Adipocyte (in vitro differentiated cells): ENCODE data around the gene TIAM1.

Experiments used
- DNase-seq: peaks from one replicate; pipeline ENCODE4 v3.0.0-alpha.2; 2015; ENCODE audit warnings: low read depth
- H3K27me3 ChIP-seq: replicated peaks from 2 replicates; pipeline ENCODE4 v1.7.0; 2013; ENCODE audit warnings: mild to moderate bottlenecking, low read length, moderate library complexity; ENCODE audit not compliant: control insufficient read depth, insufficient read depth
- H3K36me3 ChIP-seq: 2 replicates; pipeline ENCODE4 v1.7.0; 2013; ENCODE audit warnings: low read length, mild to moderate bottlenecking, moderate library complexity; ENCODE audit not compliant: control insufficient read depth, insufficient read depth, severe bottlenecking
- H3K4me1 ChIP-seq: 2 replicates; pipeline ENCODE4 v1.7.0; 2013; ENCODE audit warnings: mild to moderate bottlenecking, low read length, moderate library complexity; ENCODE audit not compliant: control insufficient read depth, insufficient read depth
- H3K4me3 ChIP-seq: 2 replicates; pipeline ENCODE4 v1.7.0; 2013; ENCODE audit warnings: mild to moderate bottlenecking, low read length, moderate library complexity
- H3K9ac ChIP-seq: 2 replicates; pipeline ENCODE4 v1.7.0; 2013; ENCODE audit warnings: mild to moderate bottlenecking, low read length, moderate library complexity
- H3K9me3 ChIP-seq: 2 replicates; pipeline ENCODE4 v1.7.0; 2013; ENCODE audit warnings: mild to moderate bottlenecking, low read length, moderate library complexity; ENCODE audit not compliant: control insufficient read depth

TIAM1 gene

DNA sequence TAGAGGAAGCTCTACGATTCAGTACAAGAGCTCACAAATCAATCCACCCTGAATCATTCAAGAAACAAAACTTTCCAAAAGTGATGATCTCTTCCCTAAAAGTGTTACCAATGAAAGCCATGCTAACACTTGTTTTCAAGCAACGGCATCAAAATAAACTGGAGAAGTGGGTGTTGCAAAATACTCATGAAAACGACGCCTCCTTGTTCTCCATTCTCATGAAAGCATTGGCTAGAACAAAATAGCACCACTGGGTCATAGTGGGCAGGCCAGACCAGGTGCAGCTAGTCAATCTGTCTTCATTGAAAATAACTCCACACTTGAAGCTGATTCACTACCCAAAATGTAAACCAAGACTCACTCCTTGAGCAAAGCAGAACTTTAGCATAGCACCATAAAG, 4.3 kb downstream of the TIAM1 start:
- DNase-seq, result no peak
- H3K36me3 ChIP-seq, result no peaks in the 10 kb centered on the region
- no peaks in the 10 kb centered on the region for H3K27me3 ChIP-seq
- H3K4me1 ChIP-seq, result peaks cover 25% of the 10 kb centered on the region
- H3K9ac ChIP-seq, result no peak overlapping the region
- H3K4me3 ChIP-seq, result no peak overlapping the region
- no peaks in the 10 kb centered on the region for H3K9me3 ChIP-seq

GRCh38 chr21:31338908-31339368, 5.1 kb downstream of the TIAM1 start:
- H3K36me3 ChIP-seq, result no peaks in the 10 kb centered on the region
- no peaks in the 10 kb centered on the region for H3K9me3 ChIP-seq
- DNase-seq, result no peak
- peaks cover 20% of the 10 kb centered on the region for H3K4me1 ChIP-seq
- H3K4me3 ChIP-seq, result no peak overlapping the region
- no peaks in the 10 kb centered on the region for H3K27me3 ChIP-seq
- no peak overlapping the region for H3K9ac ChIP-seq

GRCh38 chr21:31337996-31338907, 5.8 kb downstream of the TIAM1 start:
- no peak for DNase-seq
- no peaks in the 10 kb centered on the region for H3K27me3 ChIP-seq

DNA sequence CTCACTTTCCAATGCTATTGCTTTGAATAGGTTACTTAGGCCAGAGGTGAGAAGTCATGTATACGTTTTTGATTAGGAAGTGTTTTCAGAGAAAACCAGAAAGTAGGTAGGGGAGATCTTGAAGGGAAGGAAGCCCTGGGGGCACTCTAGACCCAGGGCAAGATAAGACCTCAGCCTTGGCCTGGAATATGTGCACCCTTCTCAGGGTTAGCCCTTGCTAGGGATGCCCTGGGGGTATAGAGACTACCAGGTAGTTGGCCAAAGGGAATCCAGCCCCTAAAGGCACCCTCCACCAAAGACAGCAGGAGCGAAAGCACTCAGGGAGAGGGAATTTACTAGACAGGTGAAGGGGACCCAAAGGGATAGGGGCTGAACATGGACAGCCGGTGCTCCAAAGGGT, 7.0 kb downstream of the TIAM1 start:
- Histone ChIP-seq H3K4me1 (peaks cover 15% of the 10 kb centered on the region), H3K27me3 (no peaks in the 10 kb centered on the region), H3K36me3 (no peaks in the 10 kb centered on the region), H3K4me3 (no peak overlapping the region), H3K9ac (no peak overlapping the region), H3K9me3 (no peaks in the 10 kb centered on the region)
- no peak for DNase-seq

More at GRCh38 chr21:31337996-31338907, 5.8 kb downstream of the TIAM1 start:
- peaks cover 17% of the 10 kb centered on the region for H3K4me1 ChIP-seq
- H3K36me3 ChIP-seq, result no peaks in the 10 kb centered on the region
- H3K9ac ChIP-seq, result no peak overlapping the region
- H3K4me3 ChIP-seq, result no peak overlapping the region
- no peaks in the 10 kb centered on the region for H3K9me3 ChIP-seq

GRCh38 chr21:31336739-31337040, 7.4 kb downstream of the TIAM1 start:
- H3K4me3 ChIP-seq, result no peak overlapping the region
- no peaks in the 10 kb centered on the region for H3K9me3 ChIP-seq
- H3K36me3 ChIP-seq, result no peaks in the 10 kb centered on the region
- peaks cover 15% of the 10 kb centered on the region for H3K4me1 ChIP-seq
- H3K27me3 ChIP-seq, result no peaks in the 10 kb centered on the region
- peak overlapping the region; percentile 24 for H3K9ac ChIP-seq
- no peak for DNase-seq

- Histone ChIP-seq H3K9me3 (no peaks in the 10 kb centered on the region), H3K4me1 (peaks cover 15% of the 10 kb centered on the region), H3K9ac (peak overlapping the region; percentile 24), H3K36me3 (no peaks in the 10 kb centered on the region), H3K27me3 (no peaks in the 10 kb centered on the region), H3K4me3 (no peak overlapping the region)
- peak; percentile 74 for DNase-seq
Measured at GRCh38 chr21:31335957-31336738, 7.9 kb downstream of the TIAM1 start.

GRCh38 chr21:31334648-31335121, 9.4 kb downstream of the TIAM1 start:
- no peaks in the 10 kb centered on the region for H3K27me3 ChIP-seq
- H3K4me1 ChIP-seq, result peaks cover 15% of the 10 kb centered on the region
- no peak overlapping the region for H3K9ac ChIP-seq
- no peaks in the 10 kb centered on the region for H3K36me3 ChIP-seq
- H3K4me3 ChIP-seq, result no peak overlapping the region
- peak; percentile 24 for DNase-seq
- H3K9me3 ChIP-seq, result no peaks in the 10 kb centered on the region

GRCh38 chr21:31332525-31332924, 11.5 kb downstream of the TIAM1 start:
- H3K4me3 ChIP-seq, result no peak overlapping the region
- no peak for DNase-seq
- H3K27me3 ChIP-seq, result no peaks in the 10 kb centered on the region

GRCh38 chr21:31331231-31331630, 12.8 kb downstream of the TIAM1 start:
- no peaks in the 10 kb centered on the region for H3K27me3 ChIP-seq
- H3K36me3 ChIP-seq, result no peaks in the 10 kb centered on the region
- no peaks in the 10 kb centered on the region for H3K9me3 ChIP-seq
- H3K4me3 ChIP-seq, result no peak overlapping the region
- DNase-seq, result no peak
- H3K4me1 ChIP-seq, result peaks cover 12% of the 10 kb centered on the region
- no peak overlapping the region for H3K9ac ChIP-seq

More at GRCh38 chr21:31332525-31332924, 11.5 kb downstream of the TIAM1 start:
- H3K9ac ChIP-seq, result no peak overlapping the region
- no peaks in the 10 kb centered on the region for H3K36me3 ChIP-seq
- H3K4me1 ChIP-seq, result peaks cover 15% of the 10 kb centered on the region
- no peaks in the 10 kb centered on the region for H3K9me3 ChIP-seq

DNA sequence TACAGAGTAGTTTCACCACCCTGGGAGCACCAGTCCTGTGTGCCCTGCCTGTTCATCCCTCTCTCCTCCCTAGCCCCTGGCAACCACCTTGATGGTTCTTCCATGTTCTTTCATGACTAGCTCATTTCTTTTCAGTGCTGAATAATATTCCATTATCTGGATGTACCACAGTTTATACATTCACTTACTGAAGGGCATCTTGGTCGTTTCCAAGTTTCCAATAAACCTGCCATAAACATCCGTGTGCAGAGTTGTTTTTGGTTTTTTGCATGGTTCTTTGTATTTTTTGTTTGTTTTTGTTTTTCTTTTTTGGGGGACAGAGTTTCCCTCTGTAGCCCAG, 13.9 kb downstream of the TIAM1 start:
- Histone ChIP-seq H3K9ac (no peak overlapping the region), H3K4me3 (no peak overlapping the region), H3K4me1 (peaks cover 5% of the 10 kb centered on the region), H3K36me3 (no peaks in the 10 kb centered on the region), H3K9me3 (no peaks in the 10 kb centered on the region), H3K27me3 (no peaks in the 10 kb centered on the region)
- no peak for DNase-seq

DNA sequence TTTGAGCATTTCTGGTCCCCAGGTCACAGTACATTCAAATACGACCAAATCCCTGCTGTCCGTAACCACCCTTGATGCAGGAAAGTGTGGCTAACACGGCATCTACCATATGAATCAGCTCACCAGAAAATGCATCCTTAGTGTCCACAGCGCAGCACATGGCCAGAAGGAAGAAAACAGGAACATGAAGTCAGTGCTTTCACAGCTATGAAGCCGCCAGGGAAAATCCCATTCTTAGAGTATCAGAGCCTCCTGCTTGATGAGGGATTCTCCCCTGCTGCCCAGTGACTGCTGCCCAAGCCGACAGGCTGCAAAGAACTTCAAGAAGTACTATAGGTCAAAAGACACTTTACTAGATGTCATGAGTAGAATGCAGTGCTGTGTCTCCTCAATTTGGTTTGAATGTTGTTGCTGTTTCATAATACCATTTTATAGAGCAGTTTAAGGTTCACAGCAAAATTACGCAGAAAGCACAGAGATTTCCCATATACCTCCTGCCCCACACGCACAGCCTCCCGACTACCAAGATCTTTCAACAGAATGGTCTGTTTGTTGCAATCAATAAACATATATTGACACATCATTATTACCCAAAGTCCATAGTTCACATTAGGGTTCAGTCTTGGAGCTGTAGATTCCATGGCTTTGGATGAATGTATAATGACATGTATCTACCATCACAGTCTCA, 14.5 kb downstream of the TIAM1 start:
- Histone ChIP-seq H3K9ac (no peak overlapping the region), H3K36me3 (no peaks in the 10 kb centered on the region), H3K27me3 (no peaks in the 10 kb centered on the region), H3K9me3 (no peaks in the 10 kb centered on the region), H3K4me1 (peaks cover 5% of the 10 kb centered on the region), H3K4me3 (no peak overlapping the region)
- no peak for DNase-seq
